Measurements from ENCODE around the gene KCTD20.

KCTD20 gene

GRCh38 chr6:36499918-36500317, 57.1 kb downstream of the KCTD20 start:
- DNase-seq = no peak

DNA sequence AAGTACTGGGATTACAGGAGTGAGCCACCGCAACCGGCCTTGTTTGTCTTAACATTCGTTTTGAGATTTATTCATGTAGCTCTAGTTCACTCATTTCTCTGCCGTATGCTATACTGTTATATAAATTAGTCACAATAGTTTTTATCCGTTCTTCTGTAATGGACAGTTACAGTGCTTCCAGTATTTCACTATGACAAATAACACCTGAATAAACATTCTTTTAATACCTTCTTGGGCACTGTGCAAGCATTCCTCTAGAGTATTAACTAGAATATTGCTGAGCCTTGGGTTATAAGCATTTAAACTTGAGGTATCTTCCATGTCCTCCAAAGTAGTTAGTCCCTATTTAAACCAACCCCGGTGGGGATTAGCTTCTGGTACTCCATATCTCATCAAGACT, 58.9 kb downstream of the KCTD20 start:
- no peak for DNase-seq

- DNase-seq = no peak
Observed at GRCh38 chr6:36504181-36504580, 61.4 kb downstream of the KCTD20 start.

DNA sequence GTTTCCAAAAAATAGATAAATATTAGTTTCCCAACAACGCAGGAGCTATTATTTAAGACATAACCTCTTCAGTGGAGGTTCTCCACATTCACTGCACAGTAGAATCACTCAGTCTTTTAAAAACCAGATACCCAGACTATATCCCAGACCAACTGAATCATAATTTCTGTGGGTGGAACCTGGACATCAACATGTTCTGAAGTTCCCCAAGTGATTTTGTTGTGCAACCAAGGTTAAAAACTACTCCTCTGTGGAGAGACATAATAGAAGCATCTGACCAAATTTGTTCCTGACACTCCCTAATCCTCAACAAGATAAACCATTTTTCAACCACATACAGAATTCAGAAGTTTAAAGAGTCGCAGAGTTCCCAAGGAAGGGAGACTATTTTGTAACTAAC, 62.2 kb downstream of the KCTD20 start:
- DNase-seq = no peak

DNA sequence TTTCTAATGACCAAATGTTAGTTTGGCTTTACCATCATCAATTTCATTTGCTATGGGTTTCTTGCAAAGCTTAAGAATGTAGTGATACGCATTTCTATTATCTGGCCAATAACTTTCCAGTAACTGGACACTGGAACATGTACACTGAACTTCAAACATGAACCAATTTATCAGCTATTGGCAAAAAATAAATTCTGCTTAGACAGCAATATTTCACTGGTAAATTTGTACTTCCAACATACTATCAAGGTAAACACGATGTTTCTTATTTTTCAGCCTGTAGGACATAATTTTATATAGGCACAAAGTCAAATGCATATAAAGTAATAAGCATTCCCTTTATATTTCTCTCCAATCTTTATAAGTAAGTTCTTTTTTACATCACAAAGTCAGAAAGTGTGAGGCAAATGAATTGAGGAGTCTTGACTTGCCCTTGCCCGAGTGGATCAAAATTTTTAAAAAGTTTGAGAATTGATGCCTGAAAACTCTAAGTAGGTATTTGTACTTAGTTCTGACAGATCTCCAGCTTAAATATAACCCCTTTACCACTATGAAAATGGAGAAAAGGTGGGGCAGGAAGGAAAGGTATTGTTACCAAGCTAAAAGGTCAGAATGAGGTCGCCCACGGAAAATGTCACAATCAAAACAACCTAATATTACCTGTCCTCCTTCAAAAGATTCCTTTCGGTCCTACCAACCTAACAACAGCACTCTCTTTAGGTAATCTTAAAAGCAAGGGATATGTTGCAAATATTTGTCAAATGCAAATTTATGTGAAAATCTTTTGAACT, 63.1 kb downstream of the KCTD20 start:
- no peak for DNase-seq

DNA sequence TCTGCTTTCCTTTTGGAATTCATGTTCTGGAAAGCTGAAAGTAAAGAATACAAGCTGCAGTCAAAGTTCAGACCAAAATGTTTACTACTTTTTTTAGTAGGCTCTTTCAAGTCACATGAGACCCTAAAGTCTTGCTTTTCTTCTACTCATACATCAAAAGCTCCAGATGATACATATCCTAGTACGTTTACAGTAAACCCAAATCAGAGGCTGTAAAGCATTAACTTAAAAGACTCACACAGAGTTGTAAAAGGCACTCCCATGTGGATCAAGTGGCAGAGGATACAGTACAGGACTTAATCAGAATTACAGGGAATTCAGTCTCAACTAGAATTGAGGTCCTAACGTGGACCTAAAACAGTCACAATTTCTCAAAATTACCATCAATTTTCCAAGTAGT, 63.8 kb downstream of the KCTD20 start:
- DNase-seq = no peak

DNA sequence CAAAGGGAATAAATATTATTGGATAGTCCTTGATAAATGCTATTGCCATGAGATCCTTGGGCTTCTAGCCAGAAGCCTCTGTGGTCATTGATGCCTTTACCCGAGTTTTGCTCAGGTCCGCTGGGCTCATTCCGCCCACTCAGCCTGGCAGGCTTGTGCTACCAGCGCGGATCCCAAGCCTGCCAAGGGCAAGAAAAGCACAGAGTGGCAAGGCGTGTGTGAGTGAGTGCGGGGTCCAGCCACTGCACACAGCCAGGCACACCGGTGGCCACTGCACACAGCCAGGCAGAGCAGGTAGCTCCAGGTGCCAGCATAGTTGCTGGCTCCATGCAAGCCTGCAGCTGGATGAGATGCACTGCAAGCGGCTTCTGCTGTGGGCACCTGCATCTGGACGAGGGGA, 65.7 kb downstream of the KCTD20 start:
- no peak for DNase-seq

DNA sequence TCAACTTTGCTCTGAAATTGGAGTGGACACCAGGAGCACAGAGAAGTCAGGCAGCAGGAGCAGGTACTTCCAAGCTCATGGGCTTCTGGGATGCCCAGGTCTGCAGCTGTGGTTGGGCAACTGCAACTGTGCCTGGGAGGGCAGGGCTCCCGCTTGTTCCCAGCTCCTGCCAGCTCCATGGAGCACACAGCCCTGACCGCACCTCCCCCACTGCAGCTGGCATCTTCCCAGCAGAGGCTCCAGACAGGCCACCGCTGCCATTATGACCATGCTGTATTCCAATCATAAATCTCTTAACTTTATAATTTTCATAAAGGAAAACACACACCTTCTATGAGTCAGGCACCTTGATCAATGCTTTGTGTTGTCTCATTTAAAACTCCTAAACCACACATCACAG, 67.6 kb downstream of the KCTD20 start:
- no peak for DNase-seq

DNA sequence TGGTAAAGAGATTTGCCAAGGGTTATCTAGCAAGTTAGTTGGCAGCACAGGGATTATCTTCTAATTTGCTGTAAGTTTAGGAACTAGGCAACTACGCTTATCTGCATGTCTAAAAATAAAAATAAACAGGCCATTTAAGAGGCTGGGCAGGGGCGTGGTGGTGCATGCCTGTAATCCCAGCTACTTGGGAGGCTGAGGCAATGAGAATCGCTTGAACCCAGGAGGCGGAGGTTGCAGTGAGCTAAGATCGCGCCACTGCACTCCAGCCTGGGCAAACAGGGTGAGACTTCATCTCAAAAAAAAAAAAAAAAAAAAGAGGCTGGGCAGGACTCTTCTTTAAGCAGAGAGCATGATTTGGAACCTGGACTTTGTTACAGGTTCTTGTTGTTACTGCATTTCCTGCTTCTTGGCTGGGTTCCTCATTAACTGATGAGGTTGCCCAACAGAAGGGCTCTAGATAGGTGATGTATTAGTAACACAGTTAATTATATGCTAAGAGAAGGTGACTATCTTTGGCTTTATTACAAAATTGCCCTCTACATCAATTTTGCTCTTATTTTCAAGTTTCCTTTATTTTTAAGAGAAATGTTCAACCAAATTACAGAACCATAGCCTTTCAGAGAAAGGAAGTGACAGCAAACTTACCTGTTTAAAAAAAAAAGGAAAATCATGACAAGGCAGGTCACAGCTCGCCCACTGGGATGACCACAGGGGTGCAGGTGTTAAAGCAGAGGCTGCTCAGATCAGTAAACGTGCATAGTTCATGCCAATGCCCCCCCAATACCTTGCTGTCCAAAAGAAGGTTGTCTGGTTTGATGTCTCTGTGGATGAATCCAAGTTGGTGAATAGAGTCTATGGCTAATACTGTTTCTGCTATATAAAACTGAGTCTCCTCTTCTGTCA, 72.0 kb downstream of the KCTD20 start:
- no peak for DNase-seq

DNA sequence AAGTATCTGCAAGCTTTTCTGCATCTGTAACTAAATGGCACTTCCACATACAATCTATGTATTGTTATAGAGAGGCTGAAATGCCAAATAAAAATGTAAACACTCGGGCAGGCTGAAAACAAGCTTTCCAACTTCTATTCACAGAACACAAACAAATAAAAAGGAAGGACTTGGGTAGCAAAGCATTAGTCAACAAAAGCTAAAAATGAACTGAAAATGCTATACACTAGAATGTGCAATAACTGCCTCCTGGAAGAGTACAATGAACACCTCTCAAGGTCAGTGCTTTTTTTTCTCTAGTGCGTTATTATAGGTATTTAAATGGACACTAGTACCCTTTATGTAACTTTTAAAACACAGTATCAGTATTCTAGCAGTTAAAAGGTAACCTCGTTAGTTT, 73.0 kb downstream of the KCTD20 start:
- no peak for DNase-seq

DNA sequence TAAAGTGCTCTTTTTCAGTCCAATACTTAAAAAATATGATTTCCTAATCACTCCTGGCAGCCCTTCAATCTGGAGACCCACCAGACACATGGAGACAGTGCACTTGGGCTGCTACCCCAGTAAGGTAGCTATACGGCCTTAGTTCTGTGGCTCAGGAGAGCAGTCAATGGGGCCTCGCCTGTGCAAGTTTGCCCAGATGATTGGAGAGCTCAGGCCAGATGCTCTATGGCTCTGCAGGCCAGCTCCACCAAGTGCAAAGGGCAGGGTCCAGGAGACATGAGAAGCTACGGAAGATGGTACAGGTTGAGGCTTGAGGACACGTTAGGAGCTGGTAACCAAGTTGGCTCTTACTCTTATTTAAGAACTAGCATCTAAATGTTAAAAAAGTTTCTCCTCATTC, 73.8 kb downstream of the KCTD20 start:
- DNase-seq = no peak

DNA sequence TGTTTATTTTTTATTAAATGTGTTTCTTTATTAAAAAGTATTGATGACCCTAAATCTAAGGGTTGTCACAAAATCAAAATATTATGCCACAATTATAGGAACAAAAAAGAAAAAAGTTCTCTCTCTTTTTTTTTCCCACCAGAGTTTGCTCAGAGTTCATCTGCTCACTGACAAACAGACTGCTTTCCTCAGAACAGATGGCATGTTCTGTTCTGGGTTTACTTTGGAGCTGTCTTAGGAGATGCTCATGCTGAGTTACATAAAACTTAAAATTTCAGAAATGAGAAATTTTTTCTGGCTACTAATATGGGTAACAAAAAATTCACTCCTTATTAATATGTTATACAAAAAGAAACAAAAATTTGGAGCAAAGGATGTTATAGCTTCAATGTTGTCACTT, 74.2 kb downstream of the KCTD20 start:
- no peak for DNase-seq

GRCh38 chr6:36517408-36517807, 74.6 kb downstream of the KCTD20 start:
- DNase-seq = no peak

- DNase-seq = no peak
Observed at GRCh38 chr6:36519352-36519751, 76.6 kb downstream of the KCTD20 start.

DNA sequence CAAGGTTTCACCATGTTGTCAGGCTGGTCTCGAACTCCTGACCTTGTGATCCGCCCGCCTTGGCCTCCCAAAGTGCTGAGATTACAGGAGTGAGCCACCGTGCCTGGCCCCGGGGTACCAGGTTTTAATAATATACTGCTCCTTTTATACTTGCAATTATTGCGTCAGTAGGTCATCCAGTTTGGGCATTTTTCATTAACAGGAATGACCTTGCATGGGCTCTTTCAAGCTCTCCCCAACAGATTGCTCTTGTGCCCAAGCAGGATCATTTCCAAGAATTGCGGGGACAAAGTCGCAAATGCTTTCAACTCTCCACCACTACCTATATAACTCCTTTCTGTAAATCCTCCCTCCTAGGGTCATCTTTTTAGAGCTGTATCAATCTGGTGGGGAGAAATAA, 80.7 kb downstream of the KCTD20 start:
- no peak for DNase-seq

DNA sequence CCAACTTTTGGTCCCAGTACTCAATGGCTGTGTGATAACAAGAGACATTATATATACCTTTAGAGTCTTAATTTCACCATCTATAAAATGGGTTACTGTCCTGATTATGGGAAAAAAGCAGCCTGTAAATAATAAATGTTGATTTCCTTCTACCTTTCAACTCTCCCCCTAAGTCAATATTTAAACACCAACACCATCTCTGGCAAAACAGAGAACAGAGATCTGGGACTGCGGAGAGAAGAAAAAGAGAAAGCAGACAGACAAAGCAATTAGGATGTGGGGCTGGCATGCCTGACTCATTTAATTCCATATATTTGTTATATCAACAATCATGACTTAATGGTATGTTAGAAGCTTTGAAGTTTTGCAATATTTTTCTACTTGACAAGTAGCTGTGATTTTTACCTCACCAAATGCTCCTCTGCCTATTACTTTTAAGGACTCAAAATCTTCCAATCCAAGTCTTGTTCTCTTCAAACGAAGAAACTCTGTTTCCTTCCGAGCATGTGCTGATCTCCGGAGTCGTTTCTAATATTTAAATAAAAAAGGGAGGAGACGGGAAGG, 81.2 kb downstream of the KCTD20 start:
- DNase-seq = no peak

DNA sequence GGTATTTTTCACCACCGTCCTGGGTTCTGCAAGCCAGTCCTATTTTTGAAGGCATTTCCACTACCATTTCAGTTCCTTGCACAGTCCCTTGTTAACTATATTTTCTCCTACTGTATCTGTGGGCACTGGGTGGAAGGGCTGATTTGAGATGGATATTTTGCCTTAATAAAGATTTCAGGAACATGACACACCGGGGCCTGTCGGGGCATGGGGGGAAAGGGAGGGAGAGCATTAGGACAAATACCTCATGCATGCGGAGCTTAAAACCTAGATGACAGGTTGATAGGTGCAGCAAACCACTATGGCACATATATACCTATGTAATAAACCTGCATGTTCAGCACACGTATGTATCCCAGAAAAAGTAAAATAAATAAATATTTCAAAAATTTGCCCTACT, 82.1 kb downstream of the KCTD20 start:
- no peak for DNase-seq

DNA sequence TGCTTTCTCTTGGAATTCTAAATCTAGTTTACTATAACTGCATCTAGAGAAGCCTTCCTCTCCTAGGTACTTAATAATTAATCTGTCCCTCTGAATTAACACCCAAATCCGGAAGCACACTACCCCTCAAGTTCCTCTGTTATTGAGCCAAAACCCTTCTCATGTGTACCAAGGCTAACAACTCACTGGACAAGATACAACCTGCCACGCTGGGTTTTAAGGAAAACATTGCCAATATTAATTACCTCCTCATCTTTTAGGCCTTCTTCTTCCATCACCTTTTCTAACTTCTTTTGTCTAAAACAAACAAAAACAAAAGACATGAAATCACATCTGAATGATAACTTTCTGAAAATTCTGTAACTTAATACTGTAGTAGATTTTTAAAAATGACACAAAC, 82.5 kb downstream of the KCTD20 start:
- DNase-seq = no peak

- DNase-seq = no peak
Observed at GRCh38 chr6:36526066-36526465, 83.3 kb downstream of the KCTD20 start.

- DNase-seq = no peak
Observed at GRCh38 chr6:36533321-36533720, 90.5 kb downstream of the KCTD20 start.

GRCh38 chr6:36536873-36537547, 94.2 kb downstream of the KCTD20 start:
- DNase-seq = no peak

- DNase-seq = no peak
Observed at GRCh38 chr6:36539814-36540568, 97.2 kb downstream of the KCTD20 start.

Measured in stimulated activated CD4-positive, alpha-beta T cell treated with anti-CD3 and anti-CD28 coated beads, Interleukin-2, amount 100 ng/mL, for 24 hours (primary cell).